SU-DHL-6 (cell line): ENCODE measurements around the gene KCP.
A peak's percentile ranks its signal among the peaks of the same experiment; 100 is the strongest.

Source experiments
- H2AFZ ChIP-seq: fragments of 200-600 bp; sonication (generic); 2 replicates; pipeline ENCODE4 v1.6.1; 2014; ENCODE audit warnings: low read depth, mild to moderate bottlenecking, moderate library complexity, mixed read lengths, antibody characterized with exemption, low read length; ENCODE audit not compliant: severe bottlenecking
- H3F3A ChIP-seq: fragments of 200-600 bp; shearing (Covaris generic); 2 replicates; pipeline ENCODE4 v1.6.0; 2016; ENCODE audit warnings: antibody characterized with exemption, mild to moderate bottlenecking; ENCODE audit not compliant: insufficient read depth
- H3K27ac ChIP-seq: fragments of 200-600 bp; sonication (generic); 2 replicates; pipeline ENCODE4 v1.5.1; 2016; ENCODE audit warnings: low read depth, mild to moderate bottlenecking, low read length, moderate library complexity, mixed read lengths
- H3K27me3 ChIP-seq: fragments of 200-600 bp; sonication (generic), shearing (Covaris generic); 2 replicates; pipeline ENCODE4 v1.6.0; 2014; ENCODE audit warnings: mild to moderate bottlenecking, low read length
- H3K36me3 ChIP-seq: fragments of 200-600 bp; sonication (generic); 2 replicates; pipeline ENCODE4 v1.6.1; 2014; ENCODE audit warnings: mild to moderate bottlenecking, low read length, mixed read lengths
- H3K4me2 ChIP-seq: fragments of 300-600, 200-600 bp; shearing (Covaris generic), sonication (generic); 2 replicates; pipeline ENCODE4 v1.6.0; 2014; ENCODE audit warnings: low read length, low read depth, mild to moderate bottlenecking; ENCODE audit not compliant: poor library complexity, severe bottlenecking
- H3K4me3 ChIP-seq: fragments of 200-600 bp; sonication (generic); 2 replicates; pipeline ENCODE4 v1.5.1; 2014; ENCODE audit warnings: antibody characterized with exemption, low read length, mild to moderate bottlenecking, mixed read lengths; ENCODE audit not compliant: insufficient read depth, poor library complexity, severe bottlenecking
- H3K79me2 ChIP-seq: fragments of 200-600 bp; sonication (generic); 2 replicates; pipeline ENCODE4 v1.6.1; 2014; ENCODE audit warnings: mild to moderate bottlenecking, low read length, moderate library complexity; ENCODE audit not compliant: insufficient read depth
- H3K9ac ChIP-seq: fragments of 200-600 bp; sonication (generic); 2 replicates; pipeline ENCODE4 v1.7.0; 2014; ENCODE audit warnings: mild to moderate bottlenecking, low read length
- H3K9me2 ChIP-seq: fragments of 200-600 bp; sonication (generic); replicated peaks from 2 replicates; pipeline ENCODE4 v1.6.1; 2014; ENCODE audit warnings: low read length; ENCODE audit not compliant: insufficient read depth
- H3K9me3 ChIP-seq: fragments of 200-600 bp; sonication (generic); 2 replicates; pipeline ENCODE4 v1.6.1; 2014; ENCODE audit warnings: low read length, mixed read lengths; ENCODE audit not compliant: insufficient read depth
- H4K20me1 ChIP-seq: fragments of 200-600 bp; sonication (generic); 2 replicates; pipeline ENCODE4 v1.6.1; 2014; ENCODE audit warnings: low read depth, mild to moderate bottlenecking, antibody characterized with exemption, low read length, moderate library complexity, mixed read lengths
- CTCF ChIP-seq: fragments of 200-600 bp; sonication (generic); IDR thresholded peaks from one replicate; pipeline ENCODE4 v1.5.1; 2017; ENCODE audit warnings: antibody characterized with exemption, mild to moderate bottlenecking, low read length, moderate library complexity; ENCODE audit not compliant: insufficient read depth, poor library complexity, severe bottlenecking
- EZH2phosphoT487 ChIP-seq: fragments of 200-600 bp; sonication (generic), shearing (Covaris generic); conservative IDR thresholded peaks from 2 replicates; pipeline ENCODE4 v1.6.1; 2018; ENCODE audit warnings: mild to moderate bottlenecking, antibody characterized with exemption, low read length, moderate library complexity, mixed read lengths

KCP gene

GRCh38 chr7:128842674-128843641, 67.6 kb downstream of the KCP start:
- Histone ChIP-seq H3F3A (no peaks in the 10 kb centered on the region), H3K27me3 (no peaks in the 10 kb centered on the region), H3K36me3 (no peaks in the 10 kb centered on the region), H3K27ac (no peak overlapping the region), H3K9ac (no peak overlapping the region), H3K4me2 (no peak overlapping the region), H2AFZ (no peak overlapping the region), H3K79me2 (no peaks in the 10 kb centered on the region), H3K9me3 (no peaks in the 10 kb centered on the region), H4K20me1 (no peaks in the 10 kb centered on the region), H3K9me2 (no peaks in the 10 kb centered on the region), H3K4me3 (no peak overlapping the region)
- TF ChIP-seq EZH2phosphoT487 (no peak), CTCF (no peak)

DNA sequence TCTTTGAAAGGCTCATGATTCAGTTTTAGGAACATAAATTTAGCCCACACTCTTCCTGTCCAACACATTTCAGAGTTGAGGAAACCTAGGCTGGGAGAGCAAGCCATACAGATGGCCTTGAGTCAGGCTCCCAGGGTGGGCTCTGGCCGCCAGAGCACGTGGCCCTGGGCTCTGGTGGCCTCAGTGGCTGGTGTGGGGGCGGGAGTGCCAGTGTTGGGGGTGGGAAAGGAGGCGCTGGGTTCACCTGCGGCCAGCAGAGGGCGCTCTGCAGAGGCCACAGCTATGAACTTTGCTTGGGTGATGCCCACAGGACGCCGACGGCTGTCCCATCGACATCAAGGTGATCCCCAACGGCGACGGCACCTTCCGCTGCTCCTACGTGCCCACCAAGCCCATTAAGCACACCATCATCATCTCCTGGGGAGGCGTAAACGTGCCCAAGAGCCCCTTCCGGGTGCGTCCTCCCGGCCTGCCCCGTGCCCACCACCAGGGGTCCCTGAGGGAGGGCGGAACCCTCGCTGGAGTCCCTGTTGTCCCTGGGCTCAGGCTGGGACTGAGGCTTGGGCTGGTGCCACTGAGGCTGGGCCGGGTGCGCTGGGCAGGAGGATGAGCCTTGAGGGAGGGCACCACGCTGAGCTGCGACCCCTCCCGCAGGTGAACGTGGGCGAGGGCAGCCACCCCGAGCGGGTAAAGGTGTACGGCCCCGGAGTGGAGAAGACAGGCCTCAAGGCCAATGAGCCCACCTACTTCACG, 68.4 kb downstream of the KCP start:
- H3K27me3 ChIP-seq: no peaks in the 10 kb centered on the region
- H3K4me3 ChIP-seq: no peak overlapping the region
- no peaks in the 10 kb centered on the region for H3K9me3 ChIP-seq
- no peak overlapping the region for H2AFZ ChIP-seq
- TF ChIP-seq CTCF (peak; percentile 55), EZH2phosphoT487 (no peak)
- no peaks in the 10 kb centered on the region for H4K20me1 ChIP-seq
- no peaks in the 10 kb centered on the region for H3K9me2 ChIP-seq
- H3K9ac ChIP-seq: no peak overlapping the region
- no peaks in the 10 kb centered on the region for H3K36me3 ChIP-seq
- no peaks in the 10 kb centered on the region for H3F3A ChIP-seq
- no peak overlapping the region for H3K4me2 ChIP-seq
- no peaks in the 10 kb centered on the region for H3K79me2 ChIP-seq
- no peak overlapping the region for H3K27ac ChIP-seq

DNA sequence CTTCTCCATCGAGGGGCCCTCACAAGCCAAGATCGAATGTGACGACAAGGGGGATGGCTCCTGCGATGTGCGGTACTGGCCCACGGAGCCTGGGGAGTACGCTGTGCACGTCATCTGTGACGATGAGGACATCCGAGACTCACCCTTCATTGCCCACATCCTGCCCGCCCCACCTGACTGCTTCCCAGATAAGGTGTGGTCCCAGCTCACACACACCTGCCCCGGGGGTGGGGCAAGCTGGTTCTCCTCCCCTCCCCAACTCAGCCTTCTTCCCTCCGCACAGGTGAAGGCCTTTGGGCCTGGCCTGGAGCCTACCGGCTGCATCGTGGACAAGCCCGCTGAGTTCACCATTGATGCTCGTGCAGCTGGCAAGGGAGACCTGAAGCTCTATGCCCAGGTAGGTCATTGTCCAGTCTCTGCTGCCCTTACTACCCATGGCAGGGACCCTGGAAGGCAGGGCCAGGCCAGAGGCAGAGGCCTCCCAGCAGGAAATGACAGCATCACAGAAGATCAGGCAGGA, 69.3 kb downstream of the KCP start:
- Histone ChIP-seq H3K9me3 (no peaks in the 10 kb centered on the region), H2AFZ (no peak overlapping the region), H3K36me3 (no peaks in the 10 kb centered on the region), H3K9me2 (no peaks in the 10 kb centered on the region), H3F3A (no peaks in the 10 kb centered on the region), H4K20me1 (no peaks in the 10 kb centered on the region), H3K27me3 (no peaks in the 10 kb centered on the region), H3K9ac (no peak overlapping the region), H3K27ac (no peak overlapping the region), H3K4me3 (no peak overlapping the region), H3K4me2 (no peak overlapping the region), H3K79me2 (no peaks in the 10 kb centered on the region)
- TF ChIP-seq EZH2phosphoT487 (no peak), CTCF (no peak)
